SK-N-SH treated with all-trans-retinoic acid at 6 μM for 48 hours (cell line): ENCODE measurements around the gene FOXQ1.

Experiments used
- ATAC-seq: fragments of 200-7000 bp; cut with Tn5 transposase; 3 replicates; pipeline ENCODE4 v1.9.1; 2020; ENCODE audit warnings: mild to moderate bottlenecking, moderate library complexity
- ARNTL ChIP-seq: fragments of 450-650 bp; formaldehyde crosslinking; IDR thresholded peaks from 2 replicates; pipeline ENCODE4 v1.5.0; 2020; ENCODE audit warnings: low read depth, mild to moderate bottlenecking, moderate library complexity, borderline replicate concordance
- BACH2 ChIP-seq: fragments of 250-450 bp; sonication (Bioruptor Pico); IDR thresholded peaks from 2 replicates; pipeline ENCODE4 v1.9.0; 2021; ENCODE audit warnings: mild to moderate bottlenecking, borderline replicate concordance
- CSDC2 ChIP-seq: fragments of 250-450 bp; sonication (Bioruptor Pico); IDR thresholded peaks from 2 replicates; pipeline ENCODE4 v1.5.0; 2020; ENCODE audit warnings: mild to moderate bottlenecking, moderate library complexity
- ESRRG ChIP-seq: fragments of 250-450 bp; sonication (Bioruptor Pico); IDR thresholded peaks from 2 replicates; pipeline ENCODE4 v1.6.1; 2021; ENCODE audit warnings: mild to moderate bottlenecking
- ISL1 ChIP-seq: fragments of 250-450 bp; sonication (Bioruptor Pico); IDR thresholded peaks from 2 replicates; pipeline ENCODE4 v2.1.2; 2022; ENCODE audit warnings: mild to moderate bottlenecking, moderate library complexity
- PPARA ChIP-seq: fragments of 250-450 bp; sonication (Bioruptor Pico); IDR thresholded peaks from 2 replicates; pipeline ENCODE4 v1.5.0; 2020; ENCODE audit warnings: mild to moderate bottlenecking, borderline replicate concordance
- RARB ChIP-seq: fragments of 250-450 bp; sonication (Bioruptor Pico); IDR thresholded peaks from 2 replicates; pipeline ENCODE4 v1.8.0; 2021; ENCODE audit warnings: mild to moderate bottlenecking, moderate library complexity
- SNAI2 ChIP-seq: fragments of 250-450 bp; sonication (Bioruptor Pico); IDR thresholded peaks from 2 replicates; pipeline ENCODE4 v1.5.0; 2020; ENCODE audit warnings: mild to moderate bottlenecking, moderate library complexity
- TCF4 ChIP-seq: fragments of 250-450 bp; sonication (Bioruptor Pico); IDR thresholded peaks from 2 replicates; pipeline ENCODE4 v1.8.0; 2021; ENCODE audit warnings: mild to moderate bottlenecking, moderate library complexity, borderline replicate concordance
- TOX ChIP-seq: fragments of 250-450 bp; sonication (Bioruptor Pico); IDR thresholded peaks from 2 replicates; pipeline ENCODE4 v1.8.0; 2021; ENCODE audit warnings: mild to moderate bottlenecking, moderate library complexity, borderline replicate concordance
- ZC3H10 ChIP-seq: fragments of 250-450 bp; sonication (Bioruptor Pico); IDR thresholded peaks from 2 replicates; pipeline ENCODE4 v1.5.1; 2021; ENCODE audit warnings: mild to moderate bottlenecking, moderate library complexity
- ZFP3 ChIP-seq: fragments of 250-450 bp; sonication (Bioruptor Pico); IDR thresholded peaks from 2 replicates; pipeline ENCODE4 v1.5.0; 2020; ENCODE audit warnings: mild to moderate bottlenecking, moderate library complexity
- ZFP30 ChIP-seq: fragments of 450-650 bp; formaldehyde crosslinking; IDR thresholded peaks from 2 replicates; pipeline ENCODE4 v1.5.0; 2022; ENCODE audit warnings: mild to moderate bottlenecking, moderate library complexity
- ZNF565 ChIP-seq: fragments of 450-650 bp; formaldehyde crosslinking; conservative IDR thresholded peaks from 2 replicates; pipeline ENCODE4 v1.5.0; 2020; ENCODE audit warnings: low read depth, mild to moderate bottlenecking, moderate library complexity
- ZNF70 ChIP-seq: fragments of 450-650 bp; formaldehyde crosslinking; IDR thresholded peaks from 2 replicates; pipeline ENCODE4 v1.5.0; 2020; ENCODE audit warnings: mild to moderate bottlenecking, moderate library complexity
- ZNF8 ChIP-seq: fragments of 450-650 bp; formaldehyde crosslinking; IDR thresholded peaks from 2 replicates; pipeline ENCODE4 v1.5.0; 2020; ENCODE audit warnings: mild to moderate bottlenecking, moderate library complexity
- TF ChIP-seq, protein P1 (sequence below): fragments of 250-450 bp; sonication (Bioruptor Pico); IDR thresholded peaks from 2 replicates; pipeline ENCODE4 v1.5.0; 2020; ENCODE audit warnings: mild to moderate bottlenecking, moderate library complexity
- TF ChIP-seq, protein P2 (sequence below): fragments of 250-450 bp; sonication (Bioruptor Pico); IDR thresholded peaks from 2 replicates; pipeline ENCODE4 v1.8.0; 2021; ENCODE audit warnings: low read depth, mild to moderate bottlenecking, moderate library complexity, borderline replicate concordance
- TF ChIP-seq, protein P3 (sequence below): fragments of 250-450 bp; sonication (Bioruptor Pico); IDR thresholded peaks from 2 replicates; pipeline ENCODE4 v1.5.1; 2021; ENCODE audit warnings: mild to moderate bottlenecking, moderate library complexity
- TF ChIP-seq, protein P4 (sequence below): fragments of 250-450 bp; sonication (Bioruptor Pico); IDR thresholded peaks from 2 replicates; pipeline ENCODE4 v1.5.1; 2020; ENCODE audit warnings: low read depth, mild to moderate bottlenecking, moderate library complexity
- TF ChIP-seq, protein P5 (sequence below): fragments of 250-450 bp; sonication (Bioruptor Pico); IDR thresholded peaks from 2 replicates; pipeline ENCODE4 v1.8.0; 2020; ENCODE audit warnings: mild to moderate bottlenecking, moderate library complexity, borderline replicate concordance

FOXQ1 gene, protein sequence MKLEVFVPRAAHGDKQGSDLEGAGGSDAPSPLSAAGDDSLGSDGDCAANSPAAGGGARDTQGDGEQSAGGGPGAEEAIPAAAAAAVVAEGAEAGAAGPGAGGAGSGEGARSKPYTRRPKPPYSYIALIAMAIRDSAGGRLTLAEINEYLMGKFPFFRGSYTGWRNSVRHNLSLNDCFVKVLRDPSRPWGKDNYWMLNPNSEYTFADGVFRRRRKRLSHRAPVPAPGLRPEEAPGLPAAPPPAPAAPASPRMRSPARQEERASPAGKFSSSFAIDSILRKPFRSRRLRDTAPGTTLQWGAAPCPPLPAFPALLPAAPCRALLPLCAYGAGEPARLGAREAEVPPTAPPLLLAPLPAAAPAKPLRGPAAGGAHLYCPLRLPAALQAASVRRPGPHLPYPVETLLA

DNA sequence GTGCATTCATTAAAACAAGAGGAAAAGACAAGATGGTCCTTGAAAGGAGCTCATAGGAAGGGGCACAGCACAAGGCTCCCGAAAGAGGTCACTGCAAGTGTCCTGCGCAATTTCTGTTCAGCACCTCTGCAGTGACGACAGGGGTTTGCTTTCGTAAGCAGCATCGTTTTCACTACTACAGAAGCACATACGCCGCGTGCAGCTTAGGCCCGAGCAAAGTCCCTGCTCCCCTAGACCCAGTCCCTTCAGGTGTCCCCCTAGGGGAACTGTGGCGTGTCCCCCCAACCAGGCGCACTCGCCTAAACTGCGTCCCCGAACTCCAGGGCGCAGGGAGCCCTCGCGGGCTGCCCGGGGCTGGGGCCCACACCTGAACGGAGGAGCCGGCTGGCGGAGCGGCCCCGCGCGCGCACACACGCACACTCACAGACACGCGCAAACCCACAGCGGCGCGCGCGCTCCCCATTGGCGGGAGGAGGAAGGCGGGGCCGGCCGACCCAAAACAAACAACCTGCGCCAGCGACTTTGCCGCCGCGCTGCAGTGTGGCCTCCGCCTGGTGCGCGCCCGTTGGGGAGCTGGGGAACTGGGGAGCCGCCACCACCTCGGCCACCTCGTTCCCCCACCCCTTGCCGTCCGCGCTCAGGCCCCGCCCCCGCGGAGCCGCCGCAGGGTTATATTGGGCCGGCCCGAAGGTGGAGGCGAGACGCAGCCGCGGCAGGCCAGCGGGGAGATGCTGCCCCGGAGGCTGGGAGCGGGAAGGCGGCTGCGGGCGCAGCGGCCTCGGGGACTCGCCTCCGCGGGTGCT lies at the start of gene FOXQ1:
FOXQ1 (plus strand) TSS at position 699 of the 803 bp plus-strand sequence. CDS start 607 bp downstream, outside the sequence.
- ATAC-seq = no peak; the same call in 2 of the 3 replicates
- TF ChIP-seq TCF4 (CRISPR knock-in tag) (no peak), CSDC2 (CRISPR knock-in tag) (no peak), ZC3H10 (CRISPR knock-in tag) (no peak), ZNF565 (CRISPR knock-in tag) (no peak), SNAI2 (CRISPR knock-in tag) (no peak), ZFP3 (CRISPR knock-in tag) (no peak), ESRRG (CRISPR knock-in tag) (no peak), BACH2 (CRISPR knock-in tag) (no peak), TOX (CRISPR knock-in tag) (no peak), ZNF8 (CRISPR knock-in tag) (no peak), ARNTL (CRISPR knock-in tag) (no peak), ZNF70 (CRISPR knock-in tag) (no peak)
- TF ChIP-seq, protein P1, sequence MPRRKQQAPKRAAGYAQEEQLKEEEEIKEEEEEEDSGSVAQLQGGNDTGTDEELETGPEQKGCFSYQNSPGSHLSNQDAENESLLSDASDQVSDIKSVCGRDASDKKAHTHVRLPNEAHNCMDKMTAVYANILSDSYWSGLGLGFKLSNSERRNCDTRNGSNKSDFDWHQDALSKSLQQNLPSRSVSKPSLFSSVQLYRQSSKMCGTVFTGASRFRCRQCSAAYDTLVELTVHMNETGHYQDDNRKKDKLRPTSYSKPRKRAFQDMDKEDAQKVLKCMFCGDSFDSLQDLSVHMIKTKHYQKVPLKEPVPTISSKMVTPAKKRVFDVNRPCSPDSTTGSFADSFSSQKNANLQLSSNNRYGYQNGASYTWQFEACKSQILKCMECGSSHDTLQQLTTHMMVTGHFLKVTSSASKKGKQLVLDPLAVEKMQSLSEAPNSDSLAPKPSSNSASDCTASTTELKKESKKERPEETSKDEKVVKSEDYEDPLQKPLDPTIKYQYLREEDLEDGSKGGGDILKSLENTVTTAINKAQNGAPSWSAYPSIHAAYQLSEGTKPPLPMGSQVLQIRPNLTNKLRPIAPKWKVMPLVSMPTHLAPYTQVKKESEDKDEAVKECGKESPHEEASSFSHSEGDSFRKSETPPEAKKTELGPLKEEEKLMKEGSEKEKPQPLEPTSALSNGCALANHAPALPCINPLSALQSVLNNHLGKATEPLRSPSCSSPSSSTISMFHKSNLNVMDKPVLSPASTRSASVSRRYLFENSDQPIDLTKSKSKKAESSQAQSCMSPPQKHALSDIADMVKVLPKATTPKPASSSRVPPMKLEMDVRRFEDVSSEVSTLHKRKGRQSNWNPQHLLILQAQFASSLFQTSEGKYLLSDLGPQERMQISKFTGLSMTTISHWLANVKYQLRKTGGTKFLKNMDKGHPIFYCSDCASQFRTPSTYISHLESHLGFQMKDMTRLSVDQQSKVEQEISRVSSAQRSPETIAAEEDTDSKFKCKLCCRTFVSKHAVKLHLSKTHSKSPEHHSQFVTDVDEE = no peak
- TF ChIP-seq, protein P2, sequence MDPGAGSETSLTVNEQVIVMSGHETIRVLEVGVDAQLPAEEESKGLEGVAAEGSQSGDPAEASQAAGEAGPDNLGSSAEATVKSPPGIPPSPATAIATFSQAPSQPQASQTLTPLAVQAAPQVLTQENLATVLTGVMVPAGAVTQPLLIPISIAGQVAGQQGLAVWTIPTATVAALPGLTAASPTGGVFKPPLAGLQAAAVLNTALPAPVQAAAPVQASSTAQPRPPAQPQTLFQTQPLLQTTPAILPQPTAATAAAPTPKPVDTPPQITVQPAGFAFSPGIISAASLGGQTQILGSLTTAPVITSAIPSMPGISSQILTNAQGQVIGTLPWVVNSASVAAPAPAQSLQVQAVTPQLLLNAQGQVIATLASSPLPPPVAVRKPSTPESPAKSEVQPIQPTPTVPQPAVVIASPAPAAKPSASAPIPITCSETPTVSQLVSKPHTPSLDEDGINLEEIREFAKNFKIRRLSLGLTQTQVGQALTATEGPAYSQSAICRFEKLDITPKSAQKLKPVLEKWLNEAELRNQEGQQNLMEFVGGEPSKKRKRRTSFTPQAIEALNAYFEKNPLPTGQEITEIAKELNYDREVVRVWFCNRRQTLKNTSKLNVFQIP (CRISPR knock-in tag) = no peak
- TF ChIP-seq, protein P3, sequence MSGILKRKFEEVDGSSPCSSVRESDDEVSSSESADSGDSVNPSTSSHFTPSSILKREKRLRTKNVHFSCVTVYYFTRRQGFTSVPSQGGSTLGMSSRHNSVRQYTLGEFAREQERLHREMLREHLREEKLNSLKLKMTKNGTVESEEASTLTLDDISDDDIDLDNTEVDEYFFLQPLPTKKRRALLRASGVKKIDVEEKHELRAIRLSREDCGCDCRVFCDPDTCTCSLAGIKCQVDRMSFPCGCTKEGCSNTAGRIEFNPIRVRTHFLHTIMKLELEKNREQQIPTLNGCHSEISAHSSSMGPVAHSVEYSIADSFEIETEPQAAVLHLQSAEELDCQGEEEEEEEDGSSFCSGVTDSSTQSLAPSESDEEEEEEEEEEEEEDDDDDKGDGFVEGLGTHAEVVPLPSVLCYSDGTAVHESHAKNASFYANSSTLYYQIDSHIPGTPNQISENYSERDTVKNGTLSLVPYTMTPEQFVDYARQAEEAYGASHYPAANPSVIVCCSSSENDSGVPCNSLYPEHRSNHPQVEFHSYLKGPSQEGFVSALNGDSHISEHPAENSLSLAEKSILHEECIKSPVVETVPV (CRISPR knock-in tag) = no peak
- TF ChIP-seq, protein P4, sequence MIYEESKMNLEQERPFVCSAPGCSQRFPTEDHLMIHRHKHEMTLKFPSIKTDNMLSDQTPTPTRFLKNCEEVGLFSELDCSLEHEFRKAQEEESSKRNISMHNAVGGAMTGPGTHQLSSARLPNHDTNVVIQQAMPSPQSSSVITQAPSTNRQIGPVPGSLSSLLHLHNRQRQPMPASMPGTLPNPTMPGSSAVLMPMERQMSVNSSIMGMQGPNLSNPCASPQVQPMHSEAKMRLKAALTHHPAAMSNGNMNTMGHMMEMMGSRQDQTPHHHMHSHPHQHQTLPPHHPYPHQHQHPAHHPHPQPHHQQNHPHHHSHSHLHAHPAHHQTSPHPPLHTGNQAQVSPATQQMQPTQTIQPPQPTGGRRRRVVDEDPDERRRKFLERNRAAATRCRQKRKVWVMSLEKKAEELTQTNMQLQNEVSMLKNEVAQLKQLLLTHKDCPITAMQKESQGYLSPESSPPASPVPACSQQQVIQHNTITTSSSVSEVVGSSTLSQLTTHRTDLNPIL (CRISPR knock-in tag) = no peak

DNA sequence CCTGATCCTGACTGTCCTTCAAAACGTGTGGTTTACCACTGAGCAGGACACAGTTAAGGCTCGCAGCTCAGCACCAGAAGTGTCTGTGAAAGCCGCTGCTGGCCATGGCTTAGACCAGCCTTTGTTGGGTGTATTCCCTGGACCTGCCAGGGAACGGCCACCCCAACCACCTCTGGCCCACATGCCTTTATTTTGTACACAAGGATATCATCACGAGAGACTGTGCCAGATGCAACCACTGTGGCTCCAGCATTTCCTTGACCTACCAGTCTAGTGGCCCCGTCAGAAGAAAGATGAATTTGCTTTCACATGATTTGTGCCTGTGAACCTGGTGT lies 49.2 kb upstream of the FOXQ1 start:
- ATAC-seq = no peak
- TF ChIP-seq RARB (CRISPR knock-in tag) = no peak
- TF ChIP-seq SNAI2 (CRISPR knock-in tag) = no peak

DNA sequence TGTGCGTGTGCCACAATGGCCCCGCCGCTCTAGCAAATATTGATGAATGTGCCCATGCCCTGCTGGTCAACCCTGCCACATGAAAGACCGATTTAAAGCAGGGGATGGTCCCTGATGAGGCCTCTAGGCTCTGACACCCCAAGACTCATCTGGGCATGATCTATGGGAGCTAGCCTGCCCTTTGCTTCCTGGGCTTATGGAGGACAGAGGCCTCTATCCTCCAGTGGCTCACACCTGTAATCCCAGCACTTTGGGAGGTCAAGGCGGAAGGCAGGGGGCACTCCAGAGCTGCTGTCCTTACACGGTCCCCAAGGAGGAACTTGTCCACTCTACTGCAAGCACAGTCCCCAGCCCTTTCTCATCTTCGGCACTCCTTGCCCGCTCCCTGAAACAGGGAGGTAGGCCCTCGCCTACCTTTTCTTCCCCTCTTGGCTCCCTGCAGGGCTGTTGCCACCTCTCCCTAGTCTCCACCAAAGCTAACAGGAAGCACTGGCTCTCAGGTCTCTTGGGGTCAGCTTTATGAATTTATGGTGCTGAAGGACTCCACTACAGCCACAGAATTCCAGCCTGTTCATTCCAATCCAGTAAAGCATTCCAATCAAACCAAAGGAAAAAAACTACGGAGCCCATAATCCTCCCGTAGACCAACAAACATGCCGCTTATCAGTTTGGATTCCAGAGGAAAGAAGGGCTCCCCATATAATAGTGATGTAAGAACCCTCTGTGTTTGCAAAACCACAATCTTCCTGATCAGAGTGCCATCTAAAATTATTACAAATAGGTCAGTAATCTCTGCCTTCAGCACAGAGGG lies 48.7 kb upstream of the FOXQ1 start:
- TF ChIP-seq, protein P3 (CRISPR knock-in tag) = no peak
- TF ChIP-seq PPARA (CRISPR knock-in tag) = no peak
- TF ChIP-seq ZC3H10 (CRISPR knock-in tag) = no peak
- TF ChIP-seq ZNF8 (CRISPR knock-in tag) = no peak
- TF ChIP-seq, protein P5, sequence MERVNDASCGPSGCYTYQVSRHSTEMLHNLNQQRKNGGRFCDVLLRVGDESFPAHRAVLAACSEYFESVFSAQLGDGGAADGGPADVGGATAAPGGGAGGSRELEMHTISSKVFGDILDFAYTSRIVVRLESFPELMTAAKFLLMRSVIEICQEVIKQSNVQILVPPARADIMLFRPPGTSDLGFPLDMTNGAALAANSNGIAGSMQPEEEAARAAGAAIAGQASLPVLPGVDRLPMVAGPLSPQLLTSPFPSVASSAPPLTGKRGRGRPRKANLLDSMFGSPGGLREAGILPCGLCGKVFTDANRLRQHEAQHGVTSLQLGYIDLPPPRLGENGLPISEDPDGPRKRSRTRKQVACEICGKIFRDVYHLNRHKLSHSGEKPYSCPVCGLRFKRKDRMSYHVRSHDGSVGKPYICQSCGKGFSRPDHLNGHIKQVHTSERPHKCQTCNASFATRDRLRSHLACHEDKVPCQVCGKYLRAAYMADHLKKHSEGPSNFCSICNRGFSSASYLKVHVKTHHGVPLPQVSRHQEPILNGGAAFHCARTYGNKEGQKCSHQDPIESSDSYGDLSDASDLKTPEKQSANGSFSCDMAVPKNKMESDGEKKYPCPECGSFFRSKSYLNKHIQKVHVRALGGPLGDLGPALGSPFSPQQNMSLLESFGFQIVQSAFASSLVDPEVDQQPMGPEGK (CRISPR knock-in tag) = no peak
- TF ChIP-seq ISL1 (CRISPR knock-in tag) = no peak
- TF ChIP-seq ESRRG (CRISPR knock-in tag) = no peak
- no peak for TF ChIP-seq ZFP30 (CRISPR knock-in tag)
- no peak for TF ChIP-seq TCF4 (CRISPR knock-in tag)
- TF ChIP-seq ARNTL (CRISPR knock-in tag) = no peak
- ATAC-seq = no peak
